ENCODE data around the gene MRPS2. TPM values are rescaled to one million over a fixed set of nuclear protein-coding genes. Genes with fewer than 3 reads are reported as not detected.

MRPS2 gene
- total RNA-seq, 2 experiments from 2014 or later, result 20.8 to 23.2 TPM

DNA sequence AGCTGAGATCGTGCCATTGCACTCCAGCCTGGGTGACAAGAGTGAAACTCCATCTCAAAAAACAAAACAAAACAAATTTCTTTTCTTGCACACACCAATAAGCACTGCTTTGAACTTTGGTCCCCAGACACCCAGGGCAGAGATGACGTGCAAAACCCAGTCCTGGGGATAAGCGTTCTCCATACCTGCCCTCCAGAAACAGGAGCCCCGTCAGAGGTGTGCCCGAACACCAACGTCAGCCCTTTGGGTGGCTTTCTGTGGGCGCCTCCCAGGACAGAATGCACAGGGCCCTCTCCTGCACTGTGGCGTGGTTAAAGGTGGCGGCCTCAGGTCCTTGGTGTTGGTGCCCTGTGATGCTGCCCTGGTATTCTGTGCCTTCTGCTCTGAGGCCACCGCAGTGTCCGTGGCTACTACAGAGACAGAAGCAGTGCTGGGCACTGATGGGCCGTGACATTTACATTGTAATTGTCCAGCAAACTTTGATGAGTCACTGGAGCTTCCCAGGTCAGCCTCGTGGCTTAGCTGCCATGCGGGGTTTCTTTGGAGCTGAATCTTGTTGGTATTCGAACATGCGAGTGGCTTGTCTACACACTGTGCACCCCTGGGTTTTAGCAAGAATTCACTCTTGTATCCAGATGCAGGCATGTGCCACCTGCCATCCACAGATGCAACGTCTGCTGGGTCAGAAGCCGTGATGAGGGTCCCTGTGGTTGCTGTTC is 11.1 kb upstream of the MRPS2 start:
- H3K4me3 Mint-ChIP-seq, result no peak overlapping the region
- no peaks in the 10 kb centered on the region for H3K36me3 Mint-ChIP-seq (ENCODE audit: low read depth)
- CTCF ChIA-PET, result no interaction called here
- ATAC-seq (ENCODE audit: poor library complexity) (no peak), DNase-seq (no peak)
- no peaks in the 10 kb centered on the region for H3K4me1 Mint-ChIP-seq (ENCODE audit: low read depth)
- Histone ChIP-seq H3K9me3 (ENCODE audit: control insufficient read depth in 1 of 2, insufficient read depth in 1 of 2, low read length in 2 of 2) (no peaks in the 10 kb centered on the region), H3K36me3 (ENCODE audit: insufficient read depth, low read length) (no peaks in the 10 kb centered on the region), H3K27me3 (ENCODE audit: control insufficient read depth in 1 of 2, insufficient read depth in 2 of 2, low read length in 2 of 2) (peaks cover 7 to 8% of the 10 kb centered on the region in 2 experiments), H3K4me3 (ENCODE audit: low read length) (no peak overlapping the region), H3K27ac (ENCODE audit: low read depth in 1 of 2, low read length in 2 of 2) (no peak overlapping the region), H3K4me1 (ENCODE audit: insufficient read depth, low read length) (no peaks in the 10 kb centered on the region)
- POLR2A ChIA-PET, result no interaction called here
- TF ChIP-seq, protein P1, sequence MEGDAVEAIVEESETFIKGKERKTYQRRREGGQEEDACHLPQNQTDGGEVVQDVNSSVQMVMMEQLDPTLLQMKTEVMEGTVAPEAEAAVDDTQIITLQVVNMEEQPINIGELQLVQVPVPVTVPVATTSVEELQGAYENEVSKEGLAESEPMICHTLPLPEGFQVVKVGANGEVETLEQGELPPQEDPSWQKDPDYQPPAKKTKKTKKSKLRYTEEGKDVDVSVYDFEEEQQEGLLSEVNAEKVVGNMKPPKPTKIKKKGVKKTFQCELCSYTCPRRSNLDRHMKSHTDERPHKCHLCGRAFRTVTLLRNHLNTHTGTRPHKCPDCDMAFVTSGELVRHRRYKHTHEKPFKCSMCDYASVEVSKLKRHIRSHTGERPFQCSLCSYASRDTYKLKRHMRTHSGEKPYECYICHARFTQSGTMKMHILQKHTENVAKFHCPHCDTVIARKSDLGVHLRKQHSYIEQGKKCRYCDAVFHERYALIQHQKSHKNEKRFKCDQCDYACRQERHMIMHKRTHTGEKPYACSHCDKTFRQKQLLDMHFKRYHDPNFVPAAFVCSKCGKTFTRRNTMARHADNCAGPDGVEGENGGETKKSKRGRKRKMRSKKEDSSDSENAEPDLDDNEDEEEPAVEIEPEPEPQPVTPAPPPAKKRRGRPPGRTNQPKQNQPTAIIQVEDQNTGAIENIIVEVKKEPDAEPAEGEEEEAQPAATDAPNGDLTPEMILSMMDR (IDR thresholded peaks at IDR 0.05), result no peak
- intact Hi-C loops (cut with DNase I, micrococcal nuclease), result no loop called here
- no peaks in the 10 kb centered on the region for H3K9me3 Mint-ChIP-seq
- peaks cover 6% of the 10 kb centered on the region for H3K27me3 Mint-ChIP-seq
- no peak overlapping the region for H3K27ac Mint-ChIP-seq

DNA sequence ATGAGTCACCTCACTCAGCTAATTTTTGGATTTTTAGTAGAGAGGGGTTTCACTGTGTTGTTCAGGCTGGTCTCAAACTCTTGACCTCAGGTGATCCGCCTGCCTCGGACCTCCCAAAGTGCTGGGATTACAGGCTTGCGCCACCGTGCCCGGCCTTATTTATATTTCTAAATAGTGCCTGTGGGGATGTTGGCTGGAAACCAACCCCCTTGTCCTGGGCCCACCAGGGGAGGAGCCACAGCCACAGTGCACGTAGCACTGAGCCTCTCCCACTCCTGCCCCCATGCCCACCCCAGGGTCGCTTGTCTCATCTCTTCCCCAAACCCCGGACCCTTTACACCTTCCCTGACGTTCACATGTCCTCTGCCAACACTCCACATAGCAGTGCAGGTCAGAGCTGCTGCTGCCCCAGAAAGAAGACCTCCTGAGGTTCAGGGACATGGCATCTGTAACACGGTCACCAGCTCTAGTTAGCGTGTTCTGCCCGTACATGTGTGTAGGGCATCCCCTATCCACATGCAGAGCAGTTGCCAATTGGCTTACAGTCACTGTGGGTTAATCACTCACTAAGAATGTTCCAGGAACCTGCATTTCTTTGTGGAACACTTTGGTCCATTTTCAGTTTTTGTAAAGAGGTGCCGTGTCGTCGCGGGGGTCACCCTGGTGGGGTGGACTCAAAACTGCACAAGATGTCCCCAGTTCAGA is 10.2 kb upstream of the MRPS2 start:
- TF ChIP-seq, protein P1 (IDR thresholded peaks at IDR 0.05), result no peak
- POLR2A ChIA-PET, result no interaction called here
- H3K27me3 ChIP-seq (ENCODE audit: control insufficient read depth in 1 of 2, insufficient read depth in 2 of 2, low read length in 2 of 2), result peaks cover 1 to 3% of the 10 kb centered on the region in 2 experiments
- CTCF ChIA-PET, result no interaction called here
- H3K4me3 ChIP-seq (ENCODE audit: low read length), result no peak overlapping the region
- Mint-ChIP-seq H3K4me1 (ENCODE audit: low read depth) (no peaks in the 10 kb centered on the region), H3K9me3 (no peaks in the 10 kb centered on the region), H3K36me3 (ENCODE audit: low read depth) (no peaks in the 10 kb centered on the region), H3K4me3 (no peak overlapping the region), H3K27ac (no peak overlapping the region), H3K27me3 (peaks cover 6% of the 10 kb centered on the region)
- DNase-seq (no peak), ATAC-seq (ENCODE audit: poor library complexity) (no peak)
- H3K9me3 ChIP-seq (ENCODE audit: control insufficient read depth in 1 of 2, insufficient read depth in 1 of 2, low read length in 2 of 2), result no peaks in the 10 kb centered on the region
- H3K36me3 ChIP-seq (ENCODE audit: insufficient read depth, low read length), result no peaks in the 10 kb centered on the region
- intact Hi-C loops (cut with DNase I, micrococcal nuclease), result loop anchor here in 1 of 2 experiments (10.0 kb wide), 1 partner anchor 1356 kb away; the partner anchor contains the start of gene WDR5
- H3K27ac ChIP-seq (ENCODE audit: low read depth in 1 of 2, low read length in 2 of 2), result no peak overlapping the region
- H3K4me1 ChIP-seq (ENCODE audit: insufficient read depth, low read length), result no peaks in the 10 kb centered on the region

DNA sequence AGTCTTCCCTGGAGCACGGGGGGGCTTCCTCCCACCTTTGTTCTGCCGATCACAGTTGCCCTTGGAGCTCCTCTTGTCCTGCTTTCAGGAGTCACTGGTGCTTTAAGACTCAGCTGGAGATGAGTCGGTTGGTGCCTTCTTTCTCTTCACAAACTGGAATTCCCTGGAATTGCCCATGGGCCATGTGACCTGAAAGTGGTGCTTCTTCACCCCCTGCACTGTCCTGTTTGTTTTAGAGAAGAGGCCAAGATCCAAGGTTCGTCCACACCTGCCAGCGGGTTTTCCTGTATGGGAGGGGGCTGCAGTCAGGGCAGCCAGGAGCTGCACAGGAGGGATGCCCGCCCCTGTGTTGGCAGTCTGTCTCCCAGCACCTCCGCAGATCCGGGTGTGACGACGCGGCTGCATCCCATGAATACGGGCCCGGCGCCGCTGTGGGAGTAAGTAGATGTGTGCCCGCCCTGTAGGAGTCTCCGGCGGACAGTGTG is 9.5 kb upstream of the MRPS2 start:
- Histone ChIP-seq H3K9me3 (ENCODE audit: control insufficient read depth in 1 of 2, insufficient read depth in 1 of 2, low read length in 2 of 2) (no peaks in the 10 kb centered on the region), H3K27me3 (ENCODE audit: control insufficient read depth in 1 of 2, insufficient read depth in 2 of 2, low read length in 2 of 2) (no peaks in the 10 kb centered on the region), H3K36me3 (ENCODE audit: insufficient read depth, low read length) (no peaks in the 10 kb centered on the region), H3K27ac (ENCODE audit: low read depth in 1 of 2, low read length in 2 of 2) (no peak overlapping the region), H3K4me1 (ENCODE audit: insufficient read depth, low read length) (no peaks in the 10 kb centered on the region), H3K4me3 (ENCODE audit: low read length) (no peak overlapping the region)
- POLR2A ChIA-PET, result no interaction called here
- TF ChIP-seq, protein P1 (IDR thresholded peaks at IDR 0.05), result no peak
- H3K4me3 Mint-ChIP-seq, result no peak overlapping the region
- H3K9me3 Mint-ChIP-seq, result no peaks in the 10 kb centered on the region
- peaks cover 6% of the 10 kb centered on the region for H3K27me3 Mint-ChIP-seq
- no peaks in the 10 kb centered on the region for H3K36me3 Mint-ChIP-seq (ENCODE audit: low read depth)
- intact Hi-C loops (cut with DNase I, micrococcal nuclease), result loop anchor here in 1 of 2 experiments (10.0 kb wide), 1 partner anchor 1356 kb away; the partner anchor contains the start of gene WDR5
- CTCF ChIA-PET, result no interaction called here
- no peaks in the 10 kb centered on the region for H3K4me1 Mint-ChIP-seq (ENCODE audit: low read depth)
- no peak for DNase-seq
- no peak overlapping the region for H3K27ac Mint-ChIP-seq
- ATAC-seq (ENCODE audit: poor library complexity), result no peak

Data from CD4-positive, alpha-beta T cell (primary cell).